ENCODE data around the gene NOC3L. TPM values are rescaled to one million over a fixed set of nuclear protein-coding genes. Genes with fewer than 3 reads are reported as not detected.

The NOC3L gene
- total RNA-seq, 6 donors from 2014 or later, result 5.4 to 20.5 (median 15.7) TPM

DNA sequence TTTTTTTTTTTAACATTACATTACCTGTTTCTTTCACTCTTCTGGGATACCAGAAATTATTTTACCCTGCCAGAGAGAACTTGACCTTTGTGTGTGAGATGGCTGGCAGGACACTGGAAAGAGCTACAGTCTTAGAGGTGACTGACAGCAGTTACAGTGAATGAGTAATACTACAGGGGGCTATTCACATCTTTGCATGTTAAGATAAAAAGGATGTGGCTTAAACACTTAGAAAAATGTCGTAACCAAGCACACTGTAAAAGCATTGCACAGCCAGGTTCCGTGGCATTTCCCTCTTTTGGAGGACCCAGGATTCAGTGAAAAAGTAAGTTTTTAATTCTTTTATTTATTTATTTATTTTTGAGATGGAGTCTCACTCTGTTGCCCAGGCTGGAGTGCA, 20.8 kb upstream of the NOC3L start:
- no peaks in the 10 kb centered on the region for H3K27me3 ChIP-seq
- no peaks in the 10 kb centered on the region for H3K36me3 ChIP-seq
- no peaks in the 10 kb centered on the region for H3K9me3 ChIP-seq
- 71 to 76% methylated on average over 2 of the region's 2 CpGs for WGBS, 2 donors
- TF ChIP-seq, protein P1, sequence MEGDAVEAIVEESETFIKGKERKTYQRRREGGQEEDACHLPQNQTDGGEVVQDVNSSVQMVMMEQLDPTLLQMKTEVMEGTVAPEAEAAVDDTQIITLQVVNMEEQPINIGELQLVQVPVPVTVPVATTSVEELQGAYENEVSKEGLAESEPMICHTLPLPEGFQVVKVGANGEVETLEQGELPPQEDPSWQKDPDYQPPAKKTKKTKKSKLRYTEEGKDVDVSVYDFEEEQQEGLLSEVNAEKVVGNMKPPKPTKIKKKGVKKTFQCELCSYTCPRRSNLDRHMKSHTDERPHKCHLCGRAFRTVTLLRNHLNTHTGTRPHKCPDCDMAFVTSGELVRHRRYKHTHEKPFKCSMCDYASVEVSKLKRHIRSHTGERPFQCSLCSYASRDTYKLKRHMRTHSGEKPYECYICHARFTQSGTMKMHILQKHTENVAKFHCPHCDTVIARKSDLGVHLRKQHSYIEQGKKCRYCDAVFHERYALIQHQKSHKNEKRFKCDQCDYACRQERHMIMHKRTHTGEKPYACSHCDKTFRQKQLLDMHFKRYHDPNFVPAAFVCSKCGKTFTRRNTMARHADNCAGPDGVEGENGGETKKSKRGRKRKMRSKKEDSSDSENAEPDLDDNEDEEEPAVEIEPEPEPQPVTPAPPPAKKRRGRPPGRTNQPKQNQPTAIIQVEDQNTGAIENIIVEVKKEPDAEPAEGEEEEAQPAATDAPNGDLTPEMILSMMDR (IDR thresholded peaks at IDR 0.05), result no peak
- no peak for TF ChIP-seq EP300 (IDR thresholded peaks at IDR 0.05)
- no peak for ATAC-seq (ENCODE audit: low FRiP score in 2 of 2)
- no peaks in the 10 kb centered on the region for H3K4me1 ChIP-seq
- no peak overlapping the region for H3K27ac ChIP-seq
- DNase-seq, result no peak
- no peak overlapping the region for H3K4me3 ChIP-seq

GRCh38 chr10:94376865-94377264, 14.1 kb upstream of the NOC3L start:
- ATAC-seq (ENCODE audit: low FRiP score in 2 of 2) (no peak), DNase-seq (no peak)
- Histone ChIP-seq H3K27ac (no peak overlapping the region), H3K4me1 (no peaks in the 10 kb centered on the region), H3K27me3 (no peaks in the 10 kb centered on the region), H3K36me3 (no peaks in the 10 kb centered on the region), H3K9me3 (no peaks in the 10 kb centered on the region), H3K4me3 (no peak overlapping the region)
- TF ChIP-seq POLR2AphosphoS5 (IDR thresholded peaks at IDR 0.05) (no peak), POLR2A (IDR thresholded peaks at IDR 0.05) (no peak), EP300 (IDR thresholded peaks at IDR 0.05) (no peak)
- TF ChIP-seq, protein P1 (IDR thresholded peaks at IDR 0.05), result no peak
- WGBS, 2 donors, result 75 to 80% methylated on average over 2 of the region's 2 CpGs

- 87 to 96% methylated on average over 1 of the region's 1 CpG for whole genome bisulfite sequencing, 2 donors
- no peak for ATAC-seq (ENCODE audit: low FRiP score in 2 of 2)
- no peaks in the 10 kb centered on the region for H3K36me3 ChIP-seq
- no peaks in the 10 kb centered on the region for H3K9me3 ChIP-seq
- DNase-seq, result no peak
- H3K4me1 ChIP-seq, result no peaks in the 10 kb centered on the region
- no peak overlapping the region for H3K27ac ChIP-seq
- no peak overlapping the region for H3K4me3 ChIP-seq
- TF ChIP-seq, protein P1 (IDR thresholded peaks at IDR 0.05), result no peak
- TF ChIP-seq EP300 (IDR thresholded peaks at IDR 0.05) (no peak), POLR2A (IDR thresholded peaks at IDR 0.05) (no peak), POLR2AphosphoS5 (IDR thresholded peaks at IDR 0.05) (no peak)
- no peaks in the 10 kb centered on the region for H3K27me3 ChIP-seq
These were observed 12.6 kb upstream of the NOC3L start for GRCh38 chr10:94375374-94375773.

- ATAC-seq (ENCODE audit: low FRiP score in 2 of 2) (no peak), DNase-seq (no peak)
- WGBS, 2 donors, result 46 to 55% methylated on average over 2 of the region's 2 CpGs
- Histone ChIP-seq H3K9me3 (no peaks in the 10 kb centered on the region), H3K4me3 (no peak overlapping the region), H3K27ac (no peak overlapping the region), H3K36me3 (no peaks in the 10 kb centered on the region), H3K4me1 (no peaks in the 10 kb centered on the region), H3K27me3 (no peaks in the 10 kb centered on the region)
- TF ChIP-seq, protein P1 (IDR thresholded peaks at IDR 0.05), result no peak
- no peak for TF ChIP-seq EP300 (IDR thresholded peaks at IDR 0.05)
These were observed 7.8 kb upstream of the NOC3L start for GRCh38 chr10:94370501-94370900.

DNA sequence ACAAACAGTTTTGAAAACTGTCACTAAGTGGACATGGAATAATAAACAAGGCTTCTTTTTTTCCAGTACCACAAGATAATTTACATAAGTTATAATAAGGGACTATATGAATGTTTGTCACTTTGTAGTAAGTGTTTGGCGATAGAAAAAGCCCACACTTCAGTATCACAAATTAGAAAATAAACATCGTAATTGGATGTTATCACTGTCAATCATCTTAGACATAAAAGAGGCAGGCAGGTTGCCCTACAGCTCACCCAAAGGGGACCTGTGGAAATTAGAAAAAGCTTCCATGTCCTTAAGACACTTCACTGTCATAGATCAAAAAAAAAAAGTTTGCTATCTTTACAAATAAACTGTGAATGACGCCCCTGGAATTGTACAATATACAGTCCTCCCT, 3.6 kb upstream of the NOC3L start:
- ATAC-seq (ENCODE audit: low FRiP score in 2 of 2) (no peak), DNase-seq (no peak)
- H3K27me3 ChIP-seq, result no peaks in the 10 kb centered on the region
- H3K4me1 ChIP-seq, result peaks cover 7 to 19% (median 12%) of the 10 kb centered on the region in 4 donors
- H3K36me3 ChIP-seq, result no peaks in the 10 kb centered on the region
- H3K27ac ChIP-seq, result no peak overlapping the region
- no peaks in the 10 kb centered on the region for H3K9me3 ChIP-seq
- no peak overlapping the region for H3K4me3 ChIP-seq
- 84 to 88% methylated on average over 3 of the region's 3 CpGs for WGBS, 2 donors
- TF ChIP-seq EP300 (IDR thresholded peaks at IDR 0.05), result no peak
- TF ChIP-seq, protein P1 (IDR thresholded peaks at IDR 0.05), result no peak
- TF ChIP-seq POLR2A (IDR thresholded peaks at IDR 0.05), result no peak
- TF ChIP-seq POLR2AphosphoS5 (IDR thresholded peaks at IDR 0.05), result no peak
